Measurements from ENCODE around the gene R3HDM2.
A peak's percentile ranks its signal among the peaks of the same experiment; 100 is the strongest.

R3HDM2 gene

DNA sequence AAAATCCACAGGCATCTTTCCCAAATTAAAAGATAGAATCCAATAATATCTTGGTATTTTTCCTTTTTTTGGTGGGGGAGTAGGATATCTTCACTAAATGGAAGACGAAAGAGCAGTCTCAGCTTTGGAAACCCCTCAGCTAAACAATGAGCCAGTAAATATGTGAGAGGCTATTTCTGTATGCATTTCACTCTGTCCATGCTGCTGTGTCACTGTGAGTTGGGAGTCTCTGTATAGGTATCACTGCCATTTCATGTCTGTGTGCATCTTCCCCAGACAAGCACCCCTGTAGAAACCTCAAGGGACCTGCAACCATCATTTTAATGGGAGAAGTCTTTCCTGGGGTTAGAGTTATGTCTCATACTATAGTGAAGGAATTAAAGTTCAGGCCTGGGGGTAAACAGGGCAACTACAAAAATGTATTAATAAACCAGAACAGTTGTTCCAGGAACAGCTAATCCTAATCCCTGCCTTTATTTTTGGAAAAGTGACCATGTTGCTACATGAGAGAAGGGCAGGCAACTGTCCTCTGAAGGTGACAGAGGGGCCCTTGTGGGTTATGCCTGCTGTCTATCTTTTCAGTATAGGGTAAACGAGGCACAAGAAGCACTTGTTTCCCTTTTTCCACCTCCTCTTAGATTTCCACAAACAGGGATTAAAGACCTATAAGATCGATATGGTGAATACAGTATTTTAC, 168.6 kb downstream of the R3HDM2 start:
- DNase-seq, result no peak

DNA sequence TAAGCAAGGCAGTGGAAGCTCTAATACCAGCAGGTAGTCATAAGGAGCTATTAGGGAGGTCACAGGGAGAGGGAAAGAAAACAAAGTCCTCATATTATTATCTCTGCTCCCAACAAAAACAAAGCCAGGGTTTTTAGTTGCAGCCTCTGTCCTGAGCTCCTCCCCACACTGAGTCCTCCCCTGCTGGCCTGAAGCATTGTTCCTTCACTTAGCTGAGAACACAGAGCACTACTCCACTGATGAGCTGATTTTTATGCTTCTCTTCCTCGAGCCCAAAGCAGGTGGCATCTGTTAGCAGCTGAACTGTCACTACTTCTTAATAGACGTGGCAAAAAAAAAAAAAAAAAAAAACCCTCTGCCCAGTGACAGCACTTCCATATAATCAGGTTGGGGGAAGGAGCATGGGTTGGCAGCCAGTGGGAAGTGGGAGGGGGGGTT, 169.4 kb downstream of the R3HDM2 start:
- DNase-seq, result no peak

DNA sequence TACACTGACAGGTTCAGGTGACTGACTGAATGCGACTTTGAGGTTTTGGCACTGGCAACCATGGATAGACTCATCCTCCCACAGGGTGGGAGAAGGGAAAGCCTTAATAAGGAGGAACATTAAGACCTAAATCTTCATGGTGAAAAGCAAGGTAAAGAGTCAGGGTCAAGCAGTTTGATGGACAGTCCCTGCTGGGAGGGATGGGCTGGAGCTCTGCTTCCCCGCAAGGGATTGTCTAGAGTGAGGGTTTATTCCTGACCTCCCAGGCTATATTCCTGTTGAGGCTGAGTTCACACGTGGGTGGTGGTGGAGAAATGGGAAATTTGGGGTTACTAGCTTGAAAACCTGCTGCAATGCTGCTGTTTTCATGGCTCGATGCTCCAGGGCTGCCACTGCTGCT, 170.5 kb downstream of the R3HDM2 start:
- DNase-seq, result no peak

DNA sequence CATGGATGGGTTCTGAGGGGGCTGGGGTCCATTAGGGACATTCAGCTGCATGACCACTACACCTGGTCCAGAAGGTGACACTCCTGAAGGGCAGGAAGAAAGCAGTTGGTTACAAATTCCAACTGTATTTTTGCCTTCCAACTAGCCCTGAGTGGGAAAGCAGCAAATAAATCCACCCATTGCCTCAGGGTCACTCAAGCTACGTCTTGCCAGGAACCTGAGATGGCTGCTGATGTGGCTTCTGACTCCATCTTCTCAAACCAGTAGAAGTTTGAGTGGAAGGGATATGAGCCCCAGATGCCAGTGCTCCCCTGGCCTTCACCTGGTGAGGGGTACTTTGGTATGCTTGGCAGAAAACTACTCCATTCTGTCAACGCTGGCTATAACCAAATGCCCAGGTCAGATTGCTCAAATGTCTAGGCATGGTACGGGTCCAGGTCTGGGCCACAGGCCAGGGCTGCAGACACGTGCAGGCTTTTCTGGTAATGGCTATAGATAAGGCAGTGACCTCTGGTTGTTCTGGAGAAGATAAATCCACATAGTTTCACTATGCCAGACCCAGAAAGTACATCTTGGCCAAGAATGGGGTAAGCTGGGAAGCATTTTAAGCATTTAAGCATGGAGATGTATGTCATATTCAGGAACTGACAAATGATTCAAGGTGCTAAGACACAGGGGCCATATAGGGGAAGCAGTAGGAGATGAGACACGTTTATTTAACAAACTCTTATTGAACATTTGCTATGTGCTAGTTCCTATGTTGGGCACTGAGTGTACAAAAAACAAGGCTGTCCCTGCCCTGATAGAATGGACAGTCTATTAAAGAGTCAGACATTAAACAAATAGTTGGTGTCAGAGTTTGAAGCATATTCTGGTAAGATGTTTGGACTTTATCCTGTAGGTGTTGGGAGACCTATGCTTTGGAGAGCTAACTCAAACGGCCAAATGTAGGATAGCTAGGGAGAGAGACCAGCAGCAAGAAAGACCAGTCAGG, 171.6 kb downstream of the R3HDM2 start:
- DNase-seq, result no peak

DNA sequence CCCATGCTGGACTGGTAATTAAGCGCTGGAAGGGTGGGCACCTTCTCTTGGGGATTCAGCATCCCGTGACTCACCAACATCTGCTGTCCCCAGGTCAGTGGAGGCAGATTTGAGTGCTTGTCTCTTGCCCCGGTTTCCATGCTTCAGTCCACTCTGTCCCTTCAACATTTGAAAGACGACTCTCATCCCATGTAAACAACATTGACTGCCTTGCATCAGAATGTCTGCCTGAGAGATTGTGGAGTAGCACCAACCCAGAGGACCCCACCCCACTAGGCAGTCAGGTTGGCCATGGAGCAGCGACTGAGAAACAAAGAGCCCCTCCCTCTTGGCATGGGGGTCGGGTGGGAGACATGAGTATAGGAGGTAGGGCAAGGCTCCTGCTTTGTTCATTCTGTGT, 174.9 kb downstream of the R3HDM2 start:
- no peak for DNase-seq

DNA sequence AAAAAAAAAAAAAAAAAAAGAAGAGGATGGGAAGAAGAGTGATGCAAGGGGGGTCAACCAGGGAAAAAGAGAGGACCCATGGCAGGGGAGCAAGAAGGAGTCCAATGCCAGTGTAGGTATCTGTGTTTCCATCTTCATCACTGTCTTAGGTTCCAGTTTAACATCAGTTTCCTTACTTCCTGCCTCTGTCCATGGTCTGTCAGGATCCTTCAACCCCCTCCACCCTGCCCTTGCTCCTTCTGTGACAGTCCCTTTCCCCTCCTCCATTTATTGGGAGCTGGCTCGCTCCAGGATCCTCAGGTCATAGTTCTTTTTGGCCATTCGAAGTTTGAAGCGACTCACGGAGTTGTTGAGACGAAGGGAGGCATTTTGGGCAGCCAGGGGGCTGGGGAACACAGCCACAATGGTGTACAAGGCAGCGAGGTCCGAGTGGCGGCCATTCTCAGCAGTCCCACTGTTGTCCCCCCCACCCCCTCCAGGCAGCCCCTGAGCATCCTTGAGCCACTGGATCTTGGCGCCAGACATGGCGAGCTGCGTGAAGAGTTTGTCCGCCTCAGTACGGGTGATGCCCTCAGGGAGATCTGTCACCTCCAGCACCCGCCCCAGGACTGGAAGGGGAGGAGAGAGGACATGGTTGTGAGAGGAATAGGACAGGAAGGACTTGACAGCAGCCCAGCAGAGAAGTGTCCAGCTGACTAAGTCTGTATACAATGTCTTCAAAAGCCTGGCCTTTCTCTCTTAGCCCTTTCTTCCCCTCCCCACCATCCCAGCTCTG, 176.2 kb downstream of the R3HDM2 start:
- DNase-seq, result no peak

DNA sequence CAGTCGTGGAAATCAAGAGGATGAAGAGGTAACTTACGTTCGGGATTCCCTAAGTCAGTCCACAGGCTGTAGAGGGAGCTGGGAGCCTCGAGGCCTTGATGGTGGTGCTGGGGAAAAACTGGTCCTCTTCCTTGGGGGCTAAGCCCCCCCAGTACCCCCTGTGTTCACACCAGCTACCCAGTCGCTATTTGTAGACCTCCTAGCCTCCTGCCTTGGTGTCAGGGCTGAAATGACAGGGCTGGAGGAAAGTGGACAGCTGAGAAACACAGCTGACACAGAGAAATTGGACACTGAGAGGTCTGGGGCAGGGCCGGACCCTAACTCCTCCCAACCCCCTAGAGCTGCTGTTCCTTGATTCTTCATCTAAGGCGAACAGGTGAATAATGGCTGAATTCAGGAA, 179.9 kb downstream of the R3HDM2 start, which contains the start of gene STAC3:
STAC3 (minus strand) TSS at position 232 of the 400 bp plus-strand sequence. CDS start 1,551 bp downstream, outside the sequence.
- no peak for DNase-seq

DNA sequence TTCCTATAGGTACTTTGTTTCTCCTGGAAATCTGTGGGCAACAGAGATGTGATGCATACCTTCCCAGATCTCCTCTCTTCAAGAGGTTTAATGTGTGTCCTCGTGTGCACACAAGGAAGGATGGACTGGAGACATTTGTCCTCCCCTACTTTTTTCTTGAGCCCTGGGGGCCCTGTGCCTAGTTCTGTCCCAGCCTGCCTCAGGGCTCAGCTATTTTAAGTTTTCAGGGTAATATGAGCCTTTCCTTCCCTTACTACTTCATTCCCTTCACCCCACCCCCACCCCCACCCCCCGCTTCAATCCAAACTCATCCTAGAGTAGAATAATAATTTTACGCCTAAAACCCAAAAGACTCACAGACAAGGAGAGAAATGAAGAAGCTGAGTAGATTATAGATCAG, 180.3 kb downstream of the R3HDM2 start:
- DNase-seq, result no peak

DNA sequence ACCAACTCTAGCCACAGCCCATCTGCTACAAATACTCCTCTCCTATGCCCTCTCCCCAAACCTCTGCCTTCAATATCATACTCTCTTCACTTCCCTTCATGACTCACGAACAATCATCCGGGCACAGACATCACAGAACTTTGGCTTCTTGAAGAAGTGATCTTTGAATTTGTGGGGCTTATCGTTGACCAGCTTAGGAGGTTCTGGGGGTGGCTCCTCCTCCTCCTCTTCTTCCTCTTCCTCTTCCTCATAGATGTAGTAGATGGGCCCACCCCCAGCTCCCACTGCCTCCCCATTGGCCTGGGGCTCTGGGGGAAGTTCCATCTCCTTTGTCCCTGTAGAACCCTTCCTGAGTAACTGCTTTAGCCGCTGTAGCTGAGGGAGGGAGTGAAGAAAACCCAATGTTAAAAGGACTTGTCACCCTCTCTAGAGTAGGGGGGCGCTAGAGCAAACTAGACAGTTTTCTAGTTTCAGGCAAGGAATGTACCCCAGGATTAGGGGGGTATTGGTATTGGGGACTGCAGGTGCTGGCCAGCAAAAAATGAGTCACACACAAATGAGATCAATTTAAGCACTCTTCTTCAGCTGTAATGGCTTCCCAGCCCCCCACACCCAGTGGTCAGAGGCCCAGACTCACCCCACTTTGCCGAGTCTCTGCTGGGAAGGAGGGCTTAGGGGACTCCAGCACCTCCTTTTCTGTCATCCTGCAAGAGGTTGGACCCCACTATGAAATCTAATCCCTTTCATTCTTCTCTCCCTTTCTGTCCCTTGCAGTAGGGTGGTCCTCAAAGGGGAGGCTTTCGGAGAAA, 181.7 kb downstream of the R3HDM2 start:
- no peak for DNase-seq

DNA sequence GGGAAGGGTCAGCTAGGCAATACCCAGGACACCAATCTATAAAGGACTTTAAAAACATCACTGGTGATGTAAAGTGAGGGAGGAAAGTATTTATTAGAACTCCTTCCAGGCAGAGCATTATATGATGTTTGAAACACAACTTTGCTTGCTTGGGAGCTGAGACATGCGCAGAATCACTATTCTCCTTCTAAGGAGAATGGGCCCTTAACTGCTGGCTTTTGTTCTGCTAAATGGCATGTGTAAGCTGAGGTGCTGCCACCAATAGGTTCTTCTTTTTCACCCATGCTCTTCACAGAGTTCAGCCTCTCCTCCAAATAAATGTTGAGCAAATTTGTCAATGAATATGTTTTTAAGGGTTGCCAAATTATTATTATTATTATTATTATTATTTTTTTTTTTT, 183.8 kb downstream of the R3HDM2 start:
- DNase-seq, result no peak

DNA sequence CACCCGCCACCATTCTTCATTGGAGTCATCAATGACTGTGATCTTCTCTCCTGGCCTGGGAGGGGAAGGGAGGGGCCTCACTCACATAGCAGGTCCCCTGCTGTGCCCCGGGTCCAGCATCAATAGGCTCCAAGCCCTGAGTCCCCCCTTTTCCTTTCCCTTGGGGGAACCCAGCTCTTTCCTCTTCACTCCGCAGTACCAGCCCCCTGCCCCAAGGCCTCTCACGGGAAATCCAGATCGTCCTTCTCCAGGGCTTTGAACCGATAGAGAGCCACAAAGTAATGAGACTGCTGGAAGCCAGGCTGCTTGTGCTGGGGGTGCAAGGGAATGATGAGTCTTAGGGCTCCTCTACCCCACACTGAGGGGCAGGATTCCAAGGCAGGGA, 186.5 kb downstream of the R3HDM2 start:
- DNase-seq, result no peak

DNA sequence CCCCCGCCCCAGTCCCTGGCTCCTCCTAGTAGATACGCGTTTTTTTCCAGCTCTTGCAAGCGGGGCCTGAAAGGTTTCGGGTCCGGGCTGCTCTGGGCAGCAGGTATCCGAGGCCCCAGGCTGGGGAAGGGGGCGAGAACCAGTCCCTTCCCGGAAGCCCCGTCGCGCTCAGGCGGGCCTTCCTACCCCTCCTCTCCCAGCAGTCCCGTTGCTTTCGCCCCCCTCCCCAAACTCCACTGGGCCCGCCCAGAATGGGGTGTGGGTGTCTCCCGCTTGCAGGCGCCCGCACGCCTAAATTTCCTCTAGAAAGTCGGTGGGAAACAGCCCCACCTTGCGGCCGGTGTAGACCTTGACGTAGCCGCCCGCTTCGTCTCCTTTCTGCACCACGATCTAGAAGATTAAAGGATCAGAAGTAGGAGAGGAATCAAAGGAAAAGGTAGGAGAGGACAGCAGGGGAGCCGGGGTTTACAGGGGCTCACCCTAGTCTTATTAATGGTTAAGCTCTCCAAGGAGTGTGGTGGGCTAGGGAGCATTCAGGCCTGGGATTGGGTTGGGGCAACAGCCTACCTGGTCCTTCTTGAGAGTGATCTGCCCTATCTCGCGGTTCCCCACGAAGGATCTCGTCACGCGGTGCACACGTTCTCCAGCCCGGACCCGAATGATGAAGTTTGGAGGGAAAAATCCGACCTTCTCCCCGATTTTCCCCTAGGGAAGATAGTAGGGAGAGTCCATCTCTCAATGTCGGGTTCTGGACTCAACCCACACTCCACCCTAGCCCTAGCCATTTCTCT, 187.1 kb downstream of the R3HDM2 start:
- peak; percentile 64 for DNase-seq

DNA sequence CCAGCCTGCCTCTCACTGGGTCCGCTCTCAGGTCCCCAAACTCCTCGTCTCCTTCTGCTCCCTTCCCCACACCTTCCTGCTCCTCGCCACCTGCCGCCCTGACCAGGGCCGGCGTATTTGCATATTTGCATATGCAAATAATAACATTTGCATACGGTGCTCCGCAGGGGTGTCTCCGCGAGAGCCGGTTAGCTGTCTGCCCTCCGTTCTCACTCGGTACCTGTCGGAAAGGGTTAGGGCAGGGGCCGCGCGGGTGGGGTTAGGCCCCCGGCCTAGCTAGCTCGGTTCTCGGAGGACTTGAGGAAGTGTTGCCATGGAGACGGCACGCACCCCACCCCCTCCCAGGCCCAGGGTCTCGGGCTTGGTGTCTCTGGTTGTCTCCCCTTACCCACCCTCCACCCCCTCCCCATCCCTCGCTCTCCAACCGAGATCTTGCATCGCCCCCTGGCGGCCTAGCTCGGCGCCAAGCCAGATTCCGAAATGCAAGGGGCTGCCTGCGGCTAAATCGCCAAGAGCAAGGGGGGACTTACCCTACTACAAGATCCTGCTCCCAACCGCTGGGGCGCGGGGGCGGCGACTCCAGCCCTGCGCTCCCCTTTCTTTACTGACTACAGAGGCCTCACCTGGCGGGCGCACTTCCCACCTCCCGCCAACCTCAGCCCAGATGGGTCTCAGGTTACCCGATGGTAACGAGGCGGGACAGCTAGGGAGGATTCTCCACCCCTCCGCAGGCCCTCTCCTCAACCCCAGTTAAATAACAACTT, 188.0 kb downstream of the R3HDM2 start:
- no peak for DNase-seq

DNA sequence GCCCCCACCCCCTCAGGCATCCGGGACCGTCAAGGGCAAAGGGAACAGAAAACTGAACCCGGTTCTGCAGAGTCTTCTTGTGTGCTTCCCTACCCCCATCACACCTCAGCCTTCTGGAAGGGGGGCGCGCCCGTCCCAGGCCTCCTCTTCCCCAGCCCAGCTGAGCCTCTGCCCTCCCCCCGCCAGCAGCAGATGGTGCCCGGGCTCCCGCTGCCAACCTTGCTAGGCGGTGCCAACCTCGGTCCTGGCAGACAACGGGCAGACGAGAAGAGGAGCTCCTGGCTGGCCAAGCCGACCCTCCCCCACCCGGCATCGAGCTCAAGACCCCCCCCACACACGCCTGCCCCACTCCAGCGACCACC, 188.5 kb downstream of the R3HDM2 start:
- no peak for DNase-seq

DNA sequence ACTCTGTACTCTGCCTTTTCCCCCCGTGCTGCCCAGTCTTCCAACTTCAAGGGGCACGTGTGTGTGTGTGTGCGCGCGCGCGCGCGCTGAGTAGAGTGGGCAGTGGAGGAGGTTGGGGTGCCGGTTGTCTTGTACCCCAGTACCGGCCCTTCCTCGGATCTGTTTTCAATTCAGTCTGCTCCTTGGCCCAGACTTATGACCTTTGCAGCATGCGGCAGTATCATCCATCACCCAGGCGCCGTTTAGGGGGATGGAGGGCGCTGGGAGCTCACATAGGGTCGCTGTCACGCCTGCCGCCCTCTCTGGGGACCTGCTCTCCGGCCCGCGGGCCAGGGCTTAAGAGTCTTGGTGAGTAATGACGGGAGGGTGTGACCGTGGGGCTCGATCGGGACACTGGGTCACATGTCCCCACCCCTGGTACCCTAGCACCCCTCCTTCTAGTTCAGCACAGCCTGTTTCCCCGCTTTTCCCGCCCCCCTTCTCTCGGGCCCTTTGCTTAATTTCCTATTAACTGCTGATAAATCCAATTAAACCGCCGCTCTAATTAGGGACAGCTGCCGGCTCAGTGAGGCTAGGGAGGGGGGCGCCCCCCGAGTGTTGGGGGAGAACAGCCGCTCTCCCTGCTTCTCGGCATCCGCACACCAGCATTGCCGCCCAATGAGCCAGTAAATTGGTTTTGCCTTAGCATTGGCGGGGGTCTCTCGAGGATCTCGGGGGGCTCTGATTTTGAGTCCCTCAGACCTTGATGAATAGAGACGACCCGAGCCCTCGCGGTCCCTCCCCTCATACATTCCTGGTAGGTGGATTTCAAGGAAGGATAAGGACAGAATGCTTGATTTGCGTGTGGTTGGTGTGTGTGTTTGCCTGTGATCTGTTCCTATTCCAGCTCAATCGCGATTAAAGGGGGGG, 189.2 kb downstream of the R3HDM2 start:
- DNase-seq, result no peak

DNA sequence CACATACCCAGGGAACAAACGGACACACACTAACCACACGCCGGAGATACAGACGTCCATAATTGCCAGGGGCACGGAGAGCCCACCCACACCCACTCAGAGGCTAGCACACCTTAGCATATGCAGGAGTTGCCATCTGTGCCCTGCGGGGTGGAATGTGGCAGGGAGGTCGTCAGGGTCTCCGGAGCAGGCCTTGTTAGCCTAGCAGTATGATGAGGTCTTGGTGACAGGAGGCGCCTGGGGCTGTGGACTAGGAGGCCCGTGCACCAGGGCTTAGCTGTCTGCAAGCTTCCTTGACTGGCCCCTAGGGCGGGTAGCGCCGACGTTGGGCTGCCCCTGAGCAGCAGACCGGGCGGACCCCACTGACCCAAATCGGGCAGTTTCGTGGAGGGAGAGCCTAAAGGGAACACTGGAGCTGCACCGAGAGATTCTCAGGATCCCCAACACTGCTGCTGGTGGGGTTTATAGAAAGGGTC, 189.9 kb downstream of the R3HDM2 start:
- DNase-seq, result no peak

DNA sequence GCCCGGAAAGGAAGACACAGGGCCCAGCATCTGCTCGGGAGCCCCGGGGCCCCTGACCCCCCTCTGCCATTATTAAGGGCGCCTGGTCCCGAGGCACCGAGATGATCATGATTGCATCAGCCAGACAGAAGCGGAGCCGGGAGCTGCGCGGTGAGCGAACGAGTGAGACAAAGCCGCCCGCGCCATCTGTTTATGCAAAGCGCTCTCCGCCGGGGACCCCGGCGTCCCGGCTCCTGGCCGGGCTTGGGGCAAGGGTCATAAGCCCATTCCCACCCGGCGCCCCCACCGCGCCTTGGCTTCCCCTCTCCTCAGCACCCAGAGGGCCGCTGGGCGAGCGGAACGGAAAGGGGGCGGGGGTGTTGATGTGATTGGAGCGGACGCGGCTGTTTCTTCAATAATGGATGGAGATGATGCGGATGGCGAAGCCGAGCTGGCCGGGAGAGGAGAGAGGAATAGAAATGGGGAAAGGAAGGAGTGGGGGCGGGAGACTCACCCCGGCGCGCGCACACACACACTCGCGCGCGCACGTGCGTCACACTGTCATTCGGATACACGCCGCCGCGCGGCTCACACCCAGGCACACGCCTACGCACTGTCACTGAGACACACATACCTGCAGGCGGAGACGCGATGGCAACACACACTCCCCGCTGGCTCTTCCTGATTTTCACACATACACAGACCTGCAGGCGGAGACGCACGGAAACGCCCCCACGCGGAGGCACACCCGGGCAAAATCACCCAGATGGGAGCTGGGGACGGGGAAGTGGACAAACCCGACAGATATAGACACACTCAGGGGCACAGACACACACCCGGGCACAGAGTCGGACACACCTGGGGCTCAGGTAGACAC, 190.5 kb downstream of the R3HDM2 start:
- DNase-seq, result peak; percentile 69

DNA sequence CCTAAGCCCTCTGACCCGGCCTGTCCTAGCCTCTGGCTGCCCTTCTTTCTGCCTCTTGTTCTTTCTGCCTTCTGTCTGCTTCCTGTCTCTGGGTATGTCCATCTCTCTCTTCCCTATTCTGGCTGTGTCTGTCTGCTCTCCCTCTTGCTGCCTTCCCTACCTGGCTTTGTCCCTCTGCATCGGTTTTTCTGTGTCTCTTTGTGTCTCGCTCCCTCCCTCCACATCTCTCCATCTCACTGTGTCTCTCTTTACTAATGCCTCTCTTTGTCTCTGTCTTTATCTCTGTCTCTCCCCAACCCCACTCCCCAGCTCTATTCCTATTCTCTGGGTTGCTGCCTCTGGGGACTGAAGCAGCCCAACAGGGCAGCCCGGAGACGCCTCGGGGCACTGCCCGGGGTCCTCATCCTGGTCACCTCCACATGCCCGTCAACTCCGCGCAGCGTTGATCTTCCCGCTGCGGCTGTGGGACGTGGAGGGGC, 191.2 kb downstream of the R3HDM2 start:
- no peak for DNase-seq
